GM18909 (cell line): ENCODE data around the gene ZBTB44.
A peak's percentile ranks its signal among the peaks of the same experiment; 100 is the strongest.
"Not testable (repeated sequence)": the region's sequence is repeated elsewhere in the genome, so short reads cannot be mapped to it uniquely, and the experiment has no call there.

ENCODE experiments used
- ATAC-seq: cut with Tn5 transposase; IDR thresholded peaks from one replicate; pipeline ENCODE4 v1.9.1; 2021; ENCODE audit warnings: mild to moderate bottlenecking; ENCODE audit not compliant: unreplicated experiment, poor library complexity

Gene ZBTB44

GRCh38 chr11:130313383-130314183 lies 1.1 kb downstream of the ZBTB44 start:
- no peak for ATAC-seq

DNA sequence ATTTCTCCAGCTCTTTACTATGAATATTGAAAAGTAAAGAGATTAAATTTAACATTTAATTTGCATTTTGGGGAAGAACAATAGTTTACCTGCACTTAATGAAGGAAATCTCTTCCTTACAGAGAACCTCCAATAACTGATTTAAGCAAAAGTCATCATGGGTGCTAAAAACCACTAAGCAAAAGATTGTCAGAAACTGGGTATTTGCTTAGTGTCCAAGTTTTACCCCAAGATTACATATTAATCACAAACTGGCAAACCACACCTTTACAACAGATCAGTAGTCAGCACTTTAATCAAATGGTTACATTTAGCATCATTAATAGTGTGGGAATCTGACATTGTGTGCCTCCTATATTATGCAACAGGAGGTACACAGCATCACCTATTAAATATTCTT lies 2.7 kb downstream of the ZBTB44 start:
- ATAC-seq, result no peak

DNA sequence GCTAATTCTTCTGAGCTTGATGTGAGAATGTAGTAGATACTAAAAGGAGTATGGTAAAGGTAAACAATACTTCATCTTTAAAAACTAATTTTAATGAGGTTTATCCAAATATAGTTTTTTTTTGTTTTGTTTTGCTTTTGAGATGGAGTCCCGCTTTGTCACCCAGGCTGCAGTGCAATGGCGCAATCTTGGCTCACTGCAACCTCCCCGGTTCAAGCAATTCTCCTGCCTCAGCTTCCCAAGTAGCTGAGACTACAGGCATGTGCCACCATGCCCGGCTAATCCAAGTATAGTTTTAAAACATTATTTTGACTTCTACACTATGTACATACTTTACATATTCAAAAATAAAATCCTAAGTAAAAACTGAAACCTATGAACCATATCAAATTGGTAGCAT lies 4.1 kb downstream of the ZBTB44 start:
- no peak for ATAC-seq

DNA sequence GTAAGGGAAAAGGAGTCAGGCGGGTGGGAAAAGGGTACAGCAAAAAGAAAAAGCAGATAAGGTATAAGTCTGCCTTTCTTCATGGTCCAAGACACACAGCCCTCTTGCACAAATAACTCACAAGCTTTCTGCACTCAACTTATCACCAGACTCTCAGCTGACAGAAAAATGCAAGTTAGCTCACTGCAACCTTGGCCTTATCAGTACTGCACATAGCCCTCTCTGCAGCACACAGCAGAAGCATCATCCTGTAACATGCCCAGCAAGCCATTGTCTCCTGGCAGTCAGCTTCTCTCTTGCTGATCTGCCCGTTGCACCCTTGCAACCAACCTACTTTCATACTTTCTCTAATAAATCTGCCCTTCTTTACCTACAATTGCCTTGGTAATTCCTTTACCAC lies 5.8 kb downstream of the ZBTB44 start:
- ATAC-seq, result no peak

GRCh38 chr11:130308059-130308458 lies 6.7 kb downstream of the ZBTB44 start:
- no peak for ATAC-seq

GRCh38 chr11:130304651-130305050 lies 10.1 kb downstream of the ZBTB44 start:
- ATAC-seq, result no peak

GRCh38 chr11:130301002-130301401 lies 13.7 kb downstream of the ZBTB44 start:
- ATAC-seq, result no peak

DNA sequence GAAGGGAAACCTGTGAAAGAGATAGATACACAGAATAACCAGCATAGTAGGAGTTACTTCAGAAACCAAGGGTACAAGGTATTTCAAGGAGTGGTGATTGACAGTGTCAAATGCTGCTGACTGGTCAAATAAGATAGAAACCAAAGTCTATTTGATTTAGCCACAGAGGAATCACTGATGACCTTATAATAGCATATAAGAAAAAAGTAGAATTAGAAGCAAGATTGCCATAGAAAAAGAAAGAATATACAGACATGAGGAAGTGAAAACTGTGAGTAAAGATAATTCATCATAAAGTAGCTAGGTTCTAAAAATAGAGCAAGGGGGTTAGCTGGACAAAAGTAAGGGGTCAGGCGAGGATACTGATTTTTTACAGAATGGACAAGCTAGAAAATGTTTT lies 14.2 kb downstream of the ZBTB44 start:
- peak; percentile 67 for ATAC-seq

GRCh38 chr11:130299978-130300377 lies 14.7 kb downstream of the ZBTB44 start:
- ATAC-seq, result peak; percentile 80

DNA sequence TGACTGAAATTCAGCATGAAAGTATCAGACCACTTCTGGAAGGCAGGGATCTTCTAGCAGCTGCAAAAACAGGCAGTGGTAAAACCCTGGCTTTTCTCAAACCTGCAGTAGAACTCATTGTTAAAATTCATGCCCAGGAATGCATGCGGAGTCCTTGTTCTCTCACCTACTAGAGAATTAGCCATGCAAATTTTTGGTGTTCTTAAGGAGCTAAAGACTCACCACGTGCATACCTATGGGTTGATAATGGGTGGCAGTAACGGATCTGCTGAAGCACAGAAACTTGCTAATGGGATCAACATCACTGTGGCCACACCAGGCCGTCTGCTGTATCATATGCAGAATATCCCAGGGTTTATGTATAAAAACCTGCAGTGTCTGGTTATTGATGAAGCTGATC lies 19.1 kb downstream of the ZBTB44 start:
- no peak for ATAC-seq

DNA sequence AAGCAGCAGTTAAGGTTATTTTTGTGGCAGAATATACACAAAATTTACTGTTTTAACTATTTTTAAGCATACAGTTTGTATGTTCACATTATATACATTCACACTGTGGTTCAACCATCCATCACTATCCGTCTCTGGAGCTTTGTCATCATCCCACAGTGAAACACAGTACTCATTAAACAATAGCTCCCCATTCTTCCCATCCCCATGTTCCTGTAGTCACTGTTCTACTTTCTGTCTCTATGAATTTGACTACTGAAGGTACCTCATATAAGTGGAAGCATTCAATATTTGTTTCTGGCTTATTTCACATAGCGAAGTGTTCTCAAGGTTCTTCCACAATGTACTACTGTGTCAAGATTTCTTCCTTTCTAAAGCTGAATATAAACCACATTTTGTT lies 32.6 kb downstream of the ZBTB44 start:
- ATAC-seq, result no peak

- ATAC-seq, result not testable (repeated sequence)
Measured at GRCh38 chr11:130281341-130281740, 33.4 kb downstream of the ZBTB44 start.

DNA sequence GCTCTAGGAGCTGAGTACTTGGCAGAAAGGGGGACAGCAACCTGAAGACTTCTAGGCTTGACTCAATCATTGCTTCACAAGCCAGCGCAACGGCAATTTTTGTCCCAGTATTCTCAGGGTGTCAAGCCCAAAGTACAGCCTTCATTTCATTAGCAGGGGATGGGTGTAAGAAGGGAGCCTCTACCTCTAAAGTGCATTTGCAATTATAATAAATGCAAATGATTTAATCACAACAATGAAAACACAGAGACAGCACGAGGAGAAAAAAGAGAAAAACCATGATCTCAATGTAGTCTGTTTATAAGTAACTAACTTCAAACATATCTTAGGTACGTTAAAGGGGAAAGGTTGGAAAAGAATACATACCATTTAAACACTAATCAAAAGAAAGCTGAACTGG lies 34.7 kb downstream of the ZBTB44 start:
- no peak for ATAC-seq

- no peak for ATAC-seq
Measured at GRCh38 chr11:130278745-130279144, 36.0 kb downstream of the ZBTB44 start.

GRCh38 chr11:130278151-130278550 lies 36.6 kb downstream of the ZBTB44 start:
- ATAC-seq, result peak; percentile 84

DNA sequence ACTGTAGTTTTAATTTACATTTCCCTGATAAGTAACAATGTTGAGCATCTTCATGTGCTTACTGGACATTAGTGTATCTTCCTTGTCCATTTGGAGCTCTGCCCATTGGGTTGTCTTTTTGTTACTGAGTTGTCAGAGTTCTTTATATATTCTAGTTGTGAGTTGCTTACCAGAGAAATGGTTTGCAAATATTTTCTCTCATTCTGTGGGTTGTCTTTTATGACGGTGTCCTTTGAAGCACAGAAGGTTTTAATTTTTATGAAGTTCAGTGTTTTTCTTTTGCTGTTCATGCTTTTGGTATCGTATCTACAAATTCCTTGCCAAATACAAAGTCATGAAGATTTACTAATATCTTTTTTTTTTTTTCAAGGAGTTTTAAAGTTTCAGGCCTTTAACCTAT lies 42.4 kb downstream of the ZBTB44 start:
- no peak for ATAC-seq

DNA sequence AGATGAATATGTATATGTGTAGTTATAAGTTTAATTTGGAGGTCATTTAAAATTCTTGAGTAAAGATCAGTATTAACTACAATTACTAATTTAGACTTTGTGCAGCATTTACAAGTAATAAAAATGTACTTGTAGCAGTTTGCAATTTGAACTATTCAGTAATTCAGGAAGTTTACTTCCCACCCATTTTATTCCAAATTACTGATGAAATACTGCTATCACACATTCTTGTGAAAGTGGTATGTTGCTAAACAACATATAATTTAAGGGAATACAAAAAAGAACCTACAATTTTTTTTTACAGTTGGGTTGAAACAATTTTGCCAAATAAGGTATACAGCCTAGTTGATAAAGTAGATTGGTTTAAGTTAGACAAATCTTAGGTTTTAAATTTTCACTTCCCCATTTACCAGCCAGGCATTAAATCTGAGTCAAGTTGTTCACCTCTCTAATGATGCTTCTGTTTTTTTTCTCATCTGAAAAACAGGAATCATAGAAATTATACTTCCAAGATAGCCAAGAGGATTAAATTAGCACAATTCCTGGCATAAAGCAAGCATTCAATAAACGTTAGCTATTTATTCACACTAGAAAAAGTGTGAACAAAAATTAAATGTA lies 45.3 kb downstream of the ZBTB44 start:
- ATAC-seq, result peak; percentile 76

DNA sequence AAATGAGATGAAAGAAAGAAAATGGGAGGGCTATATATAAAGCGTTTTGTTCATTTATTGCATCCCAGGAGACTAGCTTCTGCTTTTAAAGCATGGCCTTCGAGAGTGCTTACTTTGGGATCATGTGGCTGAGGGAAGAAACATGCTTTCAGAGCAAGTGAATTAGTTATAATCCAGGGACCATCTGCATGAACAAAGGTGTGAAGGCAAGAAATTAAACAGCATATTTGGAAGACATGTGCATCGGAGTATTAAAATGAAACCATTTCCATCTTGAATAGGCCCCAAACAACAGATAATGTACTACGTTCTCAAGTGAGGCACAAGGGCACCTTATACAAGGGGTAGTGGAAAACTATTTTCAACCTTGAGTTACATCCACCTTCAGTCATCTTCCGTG lies 51.4 kb downstream of the ZBTB44 start:
- no peak for ATAC-seq

GRCh38 chr11:130262424-130262823 lies 52.3 kb downstream of the ZBTB44 start:
- ATAC-seq, result no peak

DNA sequence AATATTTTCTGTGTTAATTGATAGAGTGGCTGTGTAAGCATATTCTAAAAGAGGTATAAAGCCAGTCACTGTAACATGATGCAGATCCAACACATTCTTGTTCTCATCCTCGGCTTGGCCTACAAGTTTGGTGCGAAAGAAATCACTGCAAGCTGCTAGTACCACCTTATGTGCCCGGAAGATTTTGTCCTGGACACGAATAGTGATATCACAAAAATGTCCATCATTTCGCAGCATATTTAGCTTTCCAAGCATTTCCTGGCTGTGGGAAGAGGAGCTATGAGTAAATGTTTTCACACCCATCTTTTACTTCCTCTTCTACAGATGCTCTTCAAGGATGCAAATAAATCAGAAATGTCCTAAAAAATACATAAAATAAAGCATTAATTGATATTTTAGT lies 53.1 kb downstream of the ZBTB44 start:
- ATAC-seq, result no peak

GRCh38 chr11:130260742-130261141 lies 54.0 kb downstream of the ZBTB44 start:
- no peak for ATAC-seq

DNA sequence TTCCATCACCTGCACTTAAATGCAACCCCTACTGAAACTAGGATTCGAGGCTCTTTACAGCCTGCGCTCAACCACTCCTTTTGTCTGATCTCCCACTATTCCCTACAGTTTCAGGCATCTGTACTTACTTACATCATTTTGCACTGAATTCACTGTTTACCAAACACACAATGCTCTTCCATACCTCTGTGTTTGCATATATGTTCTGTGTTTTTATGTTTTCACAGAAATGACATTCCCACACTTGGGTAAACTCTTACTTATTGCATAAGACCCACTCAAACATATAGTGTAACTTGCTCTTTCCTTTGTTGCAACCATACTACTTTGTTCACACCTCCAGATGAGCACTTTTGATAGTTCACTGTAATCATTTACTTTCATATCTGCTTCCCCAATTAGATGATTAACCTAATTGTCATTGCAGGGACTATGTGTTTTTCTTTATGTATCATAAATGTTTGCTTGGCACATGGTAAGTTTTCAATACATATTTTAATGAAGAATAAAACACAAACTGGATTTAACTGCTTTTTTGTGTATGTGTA lies 54.6 kb downstream of the ZBTB44 start:
- no peak for ATAC-seq
